ENCODE results near the gene PCDHA3. TPM values are rescaled to one million over a fixed set of nuclear protein-coding genes. Genes with fewer than 3 reads are reported as not detected.
A peak's percentile ranks its signal among the peaks of the same experiment; 100 is the strongest.

PCDHA3 gene
- total RNA-seq, result 0.36 and 0.59 TPM in 2 replicates

DNA sequence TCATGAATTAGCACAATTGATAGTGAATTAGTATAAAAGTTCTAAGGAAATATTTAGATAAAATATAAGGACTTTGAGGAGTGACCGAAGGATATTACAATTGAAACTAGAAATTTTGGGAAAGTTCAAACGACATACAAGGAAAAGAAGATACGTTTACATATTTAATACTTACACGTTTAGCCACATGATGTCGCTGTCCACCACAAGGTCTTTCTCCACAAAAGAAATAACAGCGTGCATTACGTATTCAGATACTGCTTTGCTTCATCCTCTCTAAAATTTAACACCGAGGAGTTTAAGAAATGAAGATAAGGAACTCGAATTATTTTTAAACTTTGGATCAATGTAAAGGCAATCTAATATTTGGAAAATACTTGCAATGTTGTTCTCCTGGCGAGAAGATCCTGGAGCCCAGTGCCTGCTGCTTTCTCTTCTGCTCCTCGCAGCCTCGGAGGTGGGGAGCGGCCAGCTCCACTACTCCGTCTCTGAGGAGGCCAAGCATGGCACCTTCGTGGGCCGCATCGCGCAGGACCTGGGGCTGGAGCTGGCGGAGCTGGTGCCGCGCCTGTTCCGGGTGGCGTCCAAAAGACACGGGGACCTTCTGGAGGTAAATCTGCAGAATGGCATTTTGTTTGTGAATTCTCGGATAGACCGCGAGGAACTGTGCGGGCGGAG is at the start of gene PCDHA3:
TSS of gene PCDHA3 (plus strand) at position 242 of the 678 bp plus-strand sequence.
- Histone ChIP-seq H3K79me2 (ENCODE audit: insufficient read depth, low read length) (no peaks in the 10 kb centered on the region), H3K27me3 (ENCODE audit: insufficient read depth, low read length) (no peaks in the 10 kb centered on the region), H3K27ac (ENCODE audit: low read depth, low read length) (no peak within 1 kb of the TSS), H3K4me1 (ENCODE audit: insufficient read depth, low read length) (no peaks in the 10 kb centered on the region), H3K36me3 (ENCODE audit: insufficient read depth, low read length) (no peaks in the 10 kb centered on the region), H3K9me3 (ENCODE audit: low read depth, low read length) (no peaks in the 10 kb centered on the region), H3K4me3 (ENCODE audit: insufficient read depth, low read length) (peak within 1 kb of the TSS; percentile 62), H3K4me2 (ENCODE audit: insufficient read depth, low read length) (peak within 1 kb of the TSS; percentile 71), H4K20me1 (ENCODE audit: insufficient read depth, low read length) (no peaks in the 10 kb centered on the region), H2AFZ (ENCODE audit: low read length) (peak within 1 kb of the TSS; percentile 59)
- TF ChIP-seq, protein P1, sequence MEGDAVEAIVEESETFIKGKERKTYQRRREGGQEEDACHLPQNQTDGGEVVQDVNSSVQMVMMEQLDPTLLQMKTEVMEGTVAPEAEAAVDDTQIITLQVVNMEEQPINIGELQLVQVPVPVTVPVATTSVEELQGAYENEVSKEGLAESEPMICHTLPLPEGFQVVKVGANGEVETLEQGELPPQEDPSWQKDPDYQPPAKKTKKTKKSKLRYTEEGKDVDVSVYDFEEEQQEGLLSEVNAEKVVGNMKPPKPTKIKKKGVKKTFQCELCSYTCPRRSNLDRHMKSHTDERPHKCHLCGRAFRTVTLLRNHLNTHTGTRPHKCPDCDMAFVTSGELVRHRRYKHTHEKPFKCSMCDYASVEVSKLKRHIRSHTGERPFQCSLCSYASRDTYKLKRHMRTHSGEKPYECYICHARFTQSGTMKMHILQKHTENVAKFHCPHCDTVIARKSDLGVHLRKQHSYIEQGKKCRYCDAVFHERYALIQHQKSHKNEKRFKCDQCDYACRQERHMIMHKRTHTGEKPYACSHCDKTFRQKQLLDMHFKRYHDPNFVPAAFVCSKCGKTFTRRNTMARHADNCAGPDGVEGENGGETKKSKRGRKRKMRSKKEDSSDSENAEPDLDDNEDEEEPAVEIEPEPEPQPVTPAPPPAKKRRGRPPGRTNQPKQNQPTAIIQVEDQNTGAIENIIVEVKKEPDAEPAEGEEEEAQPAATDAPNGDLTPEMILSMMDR (IDR thresholded peaks at IDR 0.05; ENCODE audit: extremely low read depth, low read depth, low read length), result peak; percentile 43
- DNase-seq (ENCODE audit: insufficient read length, low spot score, missing footprints), result peak; percentile 73

DNA sequence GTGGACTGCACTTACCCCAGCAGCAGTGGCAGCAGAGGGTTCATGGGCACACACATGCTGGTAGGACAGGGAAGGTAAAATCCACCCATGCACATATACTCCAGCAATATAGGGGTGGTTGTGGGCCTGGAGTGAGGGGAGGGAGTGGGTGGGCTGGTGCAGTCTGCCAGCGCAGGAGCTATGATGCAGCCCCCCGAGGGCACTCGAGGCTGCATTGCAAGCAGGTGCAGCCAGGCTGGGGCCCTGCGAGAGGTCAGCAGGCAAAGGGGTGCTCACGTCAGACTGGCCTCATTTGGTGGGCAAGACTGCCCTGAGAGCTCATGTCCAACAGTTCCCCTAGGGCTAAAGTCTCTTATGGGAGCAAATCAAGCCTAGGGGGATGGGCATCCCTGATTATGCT is 47.3 kb upstream of the PCDHA3 start:
- Histone ChIP-seq H3K4me3 (ENCODE audit: insufficient read depth, low read length) (no peak overlapping the region), H3K27ac (ENCODE audit: low read depth, low read length) (no peak overlapping the region), H3K27me3 (ENCODE audit: insufficient read depth, low read length) (no peaks in the 10 kb centered on the region), H3K4me2 (ENCODE audit: insufficient read depth, low read length) (no peak overlapping the region), H2AFZ (ENCODE audit: low read length) (no peak overlapping the region), H3K79me2 (ENCODE audit: insufficient read depth, low read length) (no peaks in the 10 kb centered on the region), H3K9me3 (ENCODE audit: low read depth, low read length) (peaks cover 4% of the 10 kb centered on the region), H4K20me1 (ENCODE audit: insufficient read depth, low read length) (no peaks in the 10 kb centered on the region), H3K4me1 (ENCODE audit: insufficient read depth, low read length) (no peaks in the 10 kb centered on the region), H3K36me3 (ENCODE audit: insufficient read depth, low read length) (no peaks in the 10 kb centered on the region)
- TF ChIP-seq, protein P1 (IDR thresholded peaks at IDR 0.05; ENCODE audit: extremely low read depth, low read depth, low read length), result no peak
- DNase-seq (ENCODE audit: insufficient read length, low spot score, missing footprints), result no peak

DNA sequence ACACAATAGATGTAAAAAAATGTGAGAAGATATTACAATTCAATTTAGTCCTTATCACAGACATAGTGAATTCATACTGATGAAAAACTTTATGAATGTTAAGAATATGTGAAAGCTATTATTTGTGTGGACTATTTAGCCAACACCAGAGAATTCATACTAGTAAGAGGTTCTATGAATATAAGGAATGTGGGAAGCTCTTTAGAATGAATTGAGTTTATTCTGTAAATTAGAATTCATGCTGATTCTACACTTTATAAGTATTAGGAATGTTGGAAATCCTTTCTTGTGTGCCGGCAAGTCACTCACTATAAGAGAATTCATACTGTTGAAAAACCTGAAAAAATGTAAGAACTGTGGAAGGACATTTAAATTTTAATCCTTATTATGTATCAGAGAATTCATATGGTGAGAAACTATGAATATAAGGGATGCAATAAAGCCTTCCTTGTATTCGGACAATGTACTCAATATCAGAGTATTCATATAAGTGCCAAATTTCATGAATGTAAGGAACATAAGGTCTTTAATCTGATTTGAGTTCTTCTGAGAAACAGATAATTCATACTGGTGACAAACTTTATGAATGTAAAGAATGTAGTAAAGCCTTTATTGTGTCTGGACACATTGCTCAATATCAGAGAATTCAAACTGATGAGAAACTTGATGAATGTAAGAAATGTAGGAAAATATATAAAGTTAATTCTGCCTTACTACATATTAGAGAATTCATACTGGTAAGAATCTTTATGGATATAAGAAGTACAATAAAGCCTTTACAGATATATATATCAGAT is 36.5 kb upstream of the PCDHA3 start:
- Histone ChIP-seq H3K4me3 (ENCODE audit: insufficient read depth, low read length) (no peak overlapping the region), H3K4me1 (ENCODE audit: insufficient read depth, low read length) (no peaks in the 10 kb centered on the region), H3K79me2 (ENCODE audit: insufficient read depth, low read length) (no peaks in the 10 kb centered on the region), H4K20me1 (ENCODE audit: insufficient read depth, low read length) (no peaks in the 10 kb centered on the region), H3K9me3 (ENCODE audit: low read depth, low read length) (peaks cover 15% of the 10 kb centered on the region), H3K36me3 (ENCODE audit: insufficient read depth, low read length) (no peaks in the 10 kb centered on the region), H3K27me3 (ENCODE audit: insufficient read depth, low read length) (no peaks in the 10 kb centered on the region), H3K4me2 (ENCODE audit: insufficient read depth, low read length) (no peak overlapping the region), H3K27ac (ENCODE audit: low read depth, low read length) (no peak overlapping the region), H2AFZ (ENCODE audit: low read length) (no peak overlapping the region)
- DNase-seq (ENCODE audit: insufficient read length, low spot score, missing footprints), result no peak
- TF ChIP-seq, protein P1 (IDR thresholded peaks at IDR 0.05; ENCODE audit: extremely low read depth, low read depth, low read length), result no peak

DNA sequence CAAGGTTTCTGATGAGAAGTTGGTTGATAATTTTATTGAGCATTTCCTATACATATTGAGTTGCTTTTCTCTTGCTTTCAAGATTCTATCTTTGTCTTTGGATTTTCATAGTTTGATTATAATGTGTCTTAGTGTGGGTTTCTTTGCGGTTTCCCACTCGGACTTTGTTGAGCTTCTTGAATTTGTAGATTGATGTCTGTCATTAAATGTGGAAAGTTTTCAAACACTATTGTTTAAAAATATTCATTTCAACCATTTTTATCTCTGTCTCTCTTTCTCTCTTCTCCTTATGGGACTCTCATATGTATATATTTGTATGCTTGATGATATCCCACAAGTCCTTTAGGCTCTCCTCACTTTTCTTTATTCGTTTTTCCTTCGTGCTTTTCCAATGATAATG is 33.4 kb upstream of the PCDHA3 start:
- TF ChIP-seq, protein P1 (IDR thresholded peaks at IDR 0.05; ENCODE audit: extremely low read depth, low read depth, low read length), result no peak
- H3K9me3 ChIP-seq (ENCODE audit: low read depth, low read length), result peaks cover 17% of the 10 kb centered on the region

More for the DNA sequence above, 33.4 kb upstream of the PCDHA3 start:
- no peak overlapping the region for H3K4me3 ChIP-seq (ENCODE audit: insufficient read depth, low read length)
- no peak overlapping the region for H3K4me2 ChIP-seq (ENCODE audit: insufficient read depth, low read length)
- no peak overlapping the region for H2AFZ ChIP-seq (ENCODE audit: low read length)
- no peak for DNase-seq (ENCODE audit: insufficient read length, low spot score, missing footprints)
- H3K4me1 ChIP-seq (ENCODE audit: insufficient read depth, low read length), result no peaks in the 10 kb centered on the region
- H3K27ac ChIP-seq (ENCODE audit: low read depth, low read length), result no peak overlapping the region
- no peaks in the 10 kb centered on the region for H3K36me3 ChIP-seq (ENCODE audit: insufficient read depth, low read length)
- no peaks in the 10 kb centered on the region for H3K79me2 ChIP-seq (ENCODE audit: insufficient read depth, low read length)
- H3K27me3 ChIP-seq (ENCODE audit: insufficient read depth, low read length), result no peaks in the 10 kb centered on the region
- H4K20me1 ChIP-seq (ENCODE audit: insufficient read depth, low read length), result no peaks in the 10 kb centered on the region

Data from osteoblast (primary cell).